ENCODE results near the gene SPTBN5.

Gene SPTBN5

DNA sequence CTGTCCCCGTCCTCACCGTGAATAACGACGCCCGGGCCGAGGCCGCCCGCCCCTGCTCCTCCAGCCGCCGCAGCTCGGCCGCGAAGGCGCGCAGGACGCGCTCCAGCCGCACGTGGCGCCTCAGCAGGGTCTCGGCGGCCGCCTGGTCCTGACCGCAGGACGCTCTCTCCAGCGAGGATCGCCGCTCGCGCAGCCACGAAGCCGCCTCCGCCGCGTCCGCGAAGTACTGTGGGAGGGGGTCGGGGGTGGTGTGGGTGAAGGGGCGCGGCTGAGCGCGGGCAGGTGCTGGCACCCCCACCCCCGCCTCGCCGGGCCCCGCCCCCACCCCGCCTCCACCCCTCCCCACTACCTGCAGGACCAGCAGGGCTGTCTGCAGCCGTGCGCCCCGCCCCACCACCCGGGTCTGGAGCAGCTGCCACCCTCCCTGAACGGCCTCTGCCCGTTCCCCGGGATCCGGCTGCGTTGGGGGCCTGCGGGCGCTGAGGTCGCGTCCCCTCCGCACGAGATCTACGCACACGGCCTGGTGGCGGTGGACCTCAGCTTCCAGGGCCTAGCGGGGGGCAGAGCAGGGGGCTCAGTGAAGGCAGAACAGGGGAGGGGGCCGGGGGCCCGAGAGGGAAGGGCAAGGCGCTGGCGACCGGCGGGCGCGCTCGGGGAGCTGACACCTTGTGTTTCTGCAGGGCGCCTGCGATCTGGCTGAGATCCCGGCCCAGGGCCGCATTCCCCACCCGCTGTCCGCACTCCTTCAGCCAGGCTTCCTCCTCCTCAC lies 11.7 kb downstream of the SPTBN5 start:
- DNase-seq: no peak

DNA sequence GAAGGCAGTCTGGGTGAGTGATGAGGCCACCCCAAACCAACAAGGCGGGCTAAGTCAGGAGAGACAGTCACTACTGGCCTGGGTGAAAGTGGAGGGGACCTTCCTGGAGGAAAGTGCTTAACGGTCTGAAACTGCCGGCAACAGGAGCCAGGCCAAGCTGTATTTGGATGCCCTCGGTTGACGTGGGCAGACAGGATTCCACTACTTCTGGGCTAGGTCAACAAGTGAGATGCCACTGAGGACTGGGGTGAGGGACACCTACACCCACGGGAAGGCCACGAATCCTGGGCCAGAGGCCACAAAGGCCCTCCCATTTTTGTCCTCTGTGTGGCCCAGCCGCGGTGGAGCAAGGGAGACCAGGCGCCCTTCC lies 12.3 kb downstream of the SPTBN5 start:
- DNase-seq: no peak

DNA sequence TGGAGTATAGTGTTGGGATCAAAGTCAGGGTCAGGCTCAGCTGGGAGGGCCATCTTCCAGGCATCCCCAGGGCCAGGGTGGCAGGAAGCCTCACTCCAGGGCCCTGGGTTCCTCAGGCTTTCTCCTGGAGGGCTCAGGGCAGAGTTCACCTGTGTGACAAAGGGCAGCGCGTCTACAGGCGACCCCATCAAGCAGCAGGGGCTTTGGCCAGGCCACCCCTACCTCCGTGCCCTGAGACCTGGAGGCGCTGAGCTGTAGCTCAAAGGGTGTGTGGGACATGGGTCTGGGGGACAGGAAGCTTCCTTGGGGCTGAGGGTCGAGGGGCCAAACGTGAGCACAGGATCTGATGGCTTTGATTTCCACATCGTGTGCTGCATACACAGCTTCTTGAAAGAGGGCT lies 12.8 kb downstream of the SPTBN5 start:
- DNase-seq: no peak

DNA sequence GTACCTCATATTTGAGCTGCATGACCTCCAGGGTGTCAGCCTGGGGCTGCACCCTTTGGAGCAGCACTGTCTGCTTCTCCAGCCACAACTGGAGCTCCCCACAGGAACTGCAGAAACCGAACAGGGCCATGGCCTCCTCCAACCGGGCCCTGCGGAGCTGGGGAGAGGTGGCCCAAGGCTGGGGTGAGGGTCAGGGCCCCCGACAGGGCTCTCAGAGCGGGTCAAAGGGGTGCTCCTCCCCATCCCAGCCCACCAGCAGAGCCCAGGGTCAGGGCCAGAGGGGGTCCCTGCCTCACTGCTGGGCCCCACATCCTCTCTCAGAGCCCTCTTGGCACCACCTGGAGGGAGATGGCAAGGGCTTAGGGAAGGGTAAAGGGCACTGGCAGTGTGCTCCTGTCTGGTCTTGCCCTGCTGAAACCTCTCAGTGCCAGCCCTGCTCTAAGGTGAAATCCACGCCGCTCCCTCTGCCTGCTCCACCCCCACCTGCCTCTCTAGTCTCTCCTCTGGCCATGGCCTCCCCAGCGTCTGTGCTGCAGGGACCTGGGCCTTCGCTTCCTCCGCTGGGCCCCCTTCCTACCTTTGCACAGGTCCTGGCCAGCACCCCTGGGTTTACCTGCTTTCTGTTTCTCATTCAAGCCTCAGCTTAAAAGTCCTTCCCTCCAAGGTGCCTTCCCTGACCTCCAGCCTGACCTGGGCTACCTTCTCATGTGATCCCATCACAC lies 13.5 kb downstream of the SPTBN5 start:
- DNase-seq: no peak

DNA sequence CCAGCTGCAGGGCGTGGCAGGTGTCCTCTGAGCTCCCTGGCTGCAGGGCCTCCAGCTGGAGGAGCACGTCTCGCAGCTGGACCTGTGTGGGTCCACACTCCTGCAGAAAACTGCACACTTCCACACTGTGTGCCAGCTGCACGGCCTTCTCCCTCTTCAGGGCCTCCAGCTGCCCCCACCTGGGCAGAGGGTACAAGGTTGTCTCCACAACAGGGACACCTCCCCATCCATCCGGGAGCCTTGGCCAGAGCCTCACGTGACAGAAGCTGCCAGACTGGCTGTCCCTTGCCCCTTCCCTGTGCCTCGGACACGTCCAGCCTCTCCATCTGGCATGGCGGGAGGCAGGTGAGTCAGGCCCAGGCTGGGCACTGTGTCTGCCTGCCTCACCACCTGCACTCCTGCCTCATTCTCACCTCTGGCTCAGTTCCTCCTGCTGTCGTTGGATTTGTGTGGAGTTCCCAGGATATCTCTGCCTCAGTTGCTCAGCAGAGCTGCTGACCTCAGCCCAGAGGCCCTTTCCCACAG lies 14.5 kb downstream of the SPTBN5 start:
- no peak for DNase-seq

DNA sequence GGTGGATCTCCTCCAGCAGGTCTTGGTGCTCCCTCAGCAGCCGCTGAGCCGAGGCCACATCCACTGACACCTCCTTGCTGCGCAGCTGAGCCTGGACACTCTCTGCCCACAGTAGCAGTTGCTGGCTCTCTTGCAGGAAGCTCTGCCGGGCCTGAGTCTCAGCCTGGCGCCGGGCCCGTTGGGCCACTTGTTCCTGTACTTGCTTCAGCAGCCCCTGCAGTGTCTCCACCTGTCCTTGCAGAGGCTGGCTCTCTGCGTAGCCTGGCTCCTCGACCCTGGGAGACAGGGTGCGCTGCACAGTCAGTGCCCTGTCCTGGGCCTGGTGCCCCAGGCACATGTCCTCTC lies 15.5 kb downstream of the SPTBN5 start:
- DNase-seq: no peak

DNA sequence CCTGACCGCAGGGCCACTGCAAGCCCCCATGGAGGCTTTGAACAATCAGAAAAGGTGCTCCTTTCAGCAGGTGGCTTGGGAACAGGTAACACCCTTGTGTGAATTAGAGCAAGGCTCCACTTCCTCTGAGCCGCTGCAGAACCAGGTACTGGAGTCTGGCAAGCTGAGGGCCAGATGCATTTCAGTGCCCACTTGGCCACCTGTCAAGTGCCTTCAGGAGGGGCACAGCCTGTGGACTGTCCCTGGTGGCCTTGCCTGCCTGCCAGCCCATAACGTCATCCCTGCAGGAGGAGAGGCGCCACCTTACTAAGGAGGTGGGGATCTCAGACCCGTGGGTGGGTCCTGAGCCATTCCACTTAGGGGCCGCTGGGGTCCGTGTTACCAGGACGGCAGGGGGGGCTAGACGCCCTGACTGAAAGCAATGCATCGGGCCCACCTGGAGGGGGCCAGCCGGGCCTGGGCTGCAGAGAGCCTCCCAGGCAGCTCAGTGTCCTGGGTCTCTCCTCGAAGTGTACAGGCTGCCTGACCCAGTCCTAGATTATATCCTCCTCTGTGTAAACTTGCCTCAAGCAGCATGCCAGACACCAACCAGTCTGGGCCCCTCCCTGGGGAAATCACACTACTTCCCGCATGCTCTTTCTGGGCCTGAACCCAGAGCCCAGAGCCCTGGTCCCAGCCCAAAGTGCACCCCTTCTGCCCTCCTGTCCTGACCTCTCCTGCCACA lies 16.1 kb downstream of the SPTBN5 start:
- DNase-seq: no peak

DNA sequence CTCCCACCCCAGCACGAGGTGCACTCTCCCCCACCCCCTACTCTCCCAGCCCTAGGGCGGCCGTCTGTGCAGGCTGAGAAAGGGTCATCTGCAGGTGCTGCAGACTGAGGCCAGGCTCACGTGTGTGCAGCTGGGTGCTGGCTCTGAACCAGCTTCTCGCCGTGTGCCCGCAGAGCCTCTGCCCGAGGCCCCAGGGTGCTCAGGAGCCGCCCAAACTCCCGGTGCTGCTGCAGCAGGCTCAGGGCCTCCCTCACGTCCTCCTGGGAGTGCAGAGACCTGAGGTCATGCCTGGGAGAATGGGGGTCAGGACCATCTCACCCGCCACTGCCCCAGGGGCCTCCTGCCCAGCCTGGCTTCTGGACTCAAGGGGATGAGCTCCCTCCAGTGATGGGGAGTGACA lies 17.2 kb downstream of the SPTBN5 start:
- DNase-seq: no peak

DNA sequence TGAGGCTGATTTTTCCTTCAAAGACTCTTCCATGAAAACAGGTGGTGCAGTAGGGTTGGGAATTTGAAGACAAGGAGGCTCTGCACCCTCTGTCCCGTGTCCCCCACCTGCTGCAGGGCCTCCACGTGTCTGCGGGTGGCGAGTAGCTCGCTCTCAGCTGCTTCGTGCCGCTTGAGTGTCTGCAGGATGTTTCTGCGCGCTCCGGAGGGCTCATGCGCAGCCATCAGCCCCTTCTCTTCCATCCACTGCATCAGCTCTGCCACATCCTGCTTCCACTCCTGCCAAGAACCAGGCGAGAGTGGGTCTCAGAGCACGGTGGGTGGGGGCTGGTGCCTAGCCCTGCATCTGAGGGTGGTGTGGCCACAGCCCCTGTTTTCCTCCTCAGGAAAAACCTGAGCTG lies 17.8 kb downstream of the SPTBN5 start:
- DNase-seq: no peak

DNA sequence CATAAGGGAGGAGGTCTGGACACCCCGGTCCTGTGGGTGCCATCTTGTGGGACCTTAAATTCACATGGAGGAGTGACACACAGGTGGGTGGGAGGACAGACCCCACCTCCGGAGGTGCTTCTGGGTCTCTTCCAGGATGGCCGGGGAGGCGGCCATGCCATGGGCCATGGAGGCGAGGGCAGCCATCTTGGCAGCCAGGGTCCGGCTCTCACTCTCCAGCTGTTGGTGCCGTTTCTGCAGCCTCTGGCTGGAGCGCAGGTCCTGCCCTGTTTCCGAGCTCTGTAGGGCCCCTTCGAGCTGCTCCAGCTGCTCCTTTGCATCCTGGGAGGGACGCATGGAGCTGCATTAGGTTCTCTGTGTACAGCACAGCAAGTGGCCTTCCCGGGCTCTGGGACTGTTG lies 19.1 kb downstream of the SPTBN5 start:
- DNase-seq: no peak

DNA sequence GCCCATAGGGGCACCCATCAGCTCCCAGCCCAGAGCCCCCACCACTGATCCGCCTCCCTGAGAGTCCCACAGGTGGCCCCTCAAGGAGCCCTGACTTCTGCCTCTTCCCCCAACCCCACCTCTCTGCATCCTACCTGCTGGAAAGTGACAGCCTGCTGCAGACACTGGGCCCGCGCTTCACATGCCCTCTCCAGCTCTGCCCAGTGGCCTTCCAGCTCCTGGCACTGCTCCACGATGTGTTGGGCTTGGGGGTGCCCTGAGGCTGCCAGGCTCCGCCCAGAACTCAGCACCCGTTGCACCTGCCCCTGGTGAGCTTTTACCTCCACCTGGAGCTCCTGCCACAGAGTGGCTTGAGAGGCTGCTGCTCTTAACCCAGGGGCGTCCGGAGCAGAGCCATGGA lies 20.1 kb downstream of the SPTBN5 start:
- DNase-seq: no peak

DNA sequence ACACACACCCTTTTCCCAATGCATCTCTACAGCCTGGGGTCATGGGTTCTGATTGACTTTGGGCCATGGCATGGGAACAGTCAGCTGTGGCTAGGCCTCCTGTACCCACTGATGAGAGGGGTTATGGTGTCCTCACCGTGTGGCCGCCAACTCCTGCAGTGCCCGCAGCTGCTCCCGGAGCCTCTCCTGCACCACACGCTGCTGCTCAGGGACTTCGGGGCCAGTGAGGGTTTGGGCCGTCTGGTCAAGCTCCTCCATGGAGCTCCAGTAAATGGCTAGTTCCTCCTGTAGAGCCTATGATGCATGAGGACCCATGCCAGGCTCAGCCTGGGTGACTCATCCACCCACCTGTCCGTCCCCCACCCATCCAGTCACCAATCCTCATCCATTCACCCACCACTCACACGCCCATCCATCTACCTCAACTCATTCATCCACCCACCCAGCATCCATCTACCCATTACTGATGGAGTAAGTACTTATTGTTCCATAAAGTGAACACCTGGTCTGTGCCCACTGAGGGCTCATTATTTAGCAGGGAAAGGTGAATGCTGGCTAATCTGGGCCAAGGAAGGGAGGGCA lies 21.6 kb downstream of the SPTBN5 start:
- no peak for DNase-seq

DNA sequence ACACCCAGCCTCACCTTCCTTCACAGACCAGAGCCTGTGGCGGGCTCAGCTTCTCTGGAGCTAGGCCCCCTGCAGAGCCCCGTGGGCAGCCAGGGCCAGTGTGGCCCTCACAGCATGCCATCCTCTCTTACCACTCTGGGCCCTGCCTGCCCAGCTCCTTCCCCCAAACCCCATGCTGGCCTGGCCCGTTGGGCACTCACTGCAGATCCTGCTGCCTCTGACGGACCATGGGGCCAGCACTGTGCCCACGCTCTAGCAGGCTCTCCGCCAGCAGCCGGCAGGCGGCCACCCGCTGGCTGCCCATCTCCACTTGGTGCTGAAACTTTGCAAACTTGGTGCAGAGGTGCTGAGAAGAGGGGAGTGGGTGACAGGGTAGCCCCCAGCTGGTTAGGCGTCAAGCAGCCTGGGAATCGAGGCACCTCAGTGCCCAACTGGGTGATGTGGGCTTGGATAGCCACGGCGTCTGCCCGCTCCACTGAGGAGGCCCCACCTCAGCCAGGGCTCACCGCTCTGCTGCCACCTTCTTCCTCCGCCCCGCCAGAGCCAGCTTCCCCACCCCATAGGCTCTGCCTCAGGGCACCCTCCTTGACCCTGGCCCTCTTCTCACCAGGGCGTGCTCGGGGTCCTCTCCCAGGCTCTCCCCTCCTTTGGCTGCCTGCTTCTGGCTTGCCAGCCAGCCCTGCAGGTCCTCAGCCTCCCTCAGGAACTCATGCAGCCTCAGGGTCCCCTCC lies 22.5 kb downstream of the SPTBN5 start:
- DNase-seq: no peak

DNA sequence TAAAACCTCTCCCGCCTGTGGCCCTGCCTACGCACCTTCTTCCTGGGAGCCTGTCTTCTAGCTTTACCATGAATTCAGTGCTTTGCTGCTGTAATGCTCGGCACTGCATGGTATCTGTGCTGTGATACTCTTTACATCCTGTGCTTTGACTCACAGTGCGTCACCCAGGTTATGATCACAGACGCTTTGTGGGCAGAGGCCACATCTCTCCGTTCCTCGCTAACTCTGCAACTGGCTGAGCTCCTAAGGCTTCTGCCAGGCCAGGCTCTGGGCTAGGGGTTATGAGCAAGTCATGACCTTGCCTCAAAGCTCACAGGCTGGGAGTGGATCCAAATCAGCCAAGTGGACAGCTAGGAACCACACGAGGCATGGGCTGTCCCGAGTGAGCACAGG lies 23.2 kb downstream of the SPTBN5 start:
- DNase-seq: peak; percentile 44

DNA sequence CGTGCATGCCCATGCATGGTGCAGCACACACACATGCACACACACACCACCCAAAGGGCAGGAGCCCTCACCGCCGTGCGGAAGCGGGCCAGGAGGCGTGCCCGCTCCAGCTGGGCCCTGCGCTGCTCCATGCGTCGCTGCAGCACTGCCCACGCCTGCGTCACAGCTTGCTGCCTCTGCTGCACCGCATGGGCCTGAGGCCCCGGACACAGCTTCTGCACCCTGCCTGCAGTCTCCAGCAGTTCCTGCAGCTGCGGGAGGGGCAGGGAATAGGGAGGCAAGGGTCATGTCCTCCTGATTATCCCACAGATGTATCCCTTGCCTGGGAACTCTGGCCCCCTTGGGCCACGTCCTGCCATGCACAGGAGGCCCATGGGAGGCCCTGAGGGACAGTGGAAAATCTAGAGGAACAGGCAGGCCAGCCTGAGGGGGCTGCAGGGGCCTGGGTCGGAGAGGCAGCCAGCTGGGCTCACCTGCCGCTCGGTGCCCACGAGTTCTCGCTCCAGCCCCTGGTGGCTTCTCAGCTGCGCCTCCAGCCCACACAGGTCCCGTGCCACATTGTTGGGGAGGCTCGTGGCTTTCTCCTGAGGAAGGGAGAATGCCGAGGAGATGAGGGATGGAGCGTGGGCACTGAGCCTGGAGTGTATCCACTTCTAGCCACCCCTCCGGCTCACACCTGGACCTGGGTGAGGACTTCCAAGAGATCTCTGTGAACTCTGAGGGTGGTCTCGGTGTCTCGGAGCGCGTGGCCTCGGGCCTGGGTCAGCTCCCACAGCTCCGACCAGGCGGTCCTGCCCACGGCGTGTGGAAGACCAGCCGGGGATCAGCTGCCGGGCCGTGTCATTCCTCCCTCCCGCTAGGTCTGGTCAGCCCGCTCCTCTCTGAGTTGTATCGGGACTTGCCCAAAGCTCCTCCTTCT lies 23.8 kb downstream of the SPTBN5 start:
- no peak for DNase-seq

DNA sequence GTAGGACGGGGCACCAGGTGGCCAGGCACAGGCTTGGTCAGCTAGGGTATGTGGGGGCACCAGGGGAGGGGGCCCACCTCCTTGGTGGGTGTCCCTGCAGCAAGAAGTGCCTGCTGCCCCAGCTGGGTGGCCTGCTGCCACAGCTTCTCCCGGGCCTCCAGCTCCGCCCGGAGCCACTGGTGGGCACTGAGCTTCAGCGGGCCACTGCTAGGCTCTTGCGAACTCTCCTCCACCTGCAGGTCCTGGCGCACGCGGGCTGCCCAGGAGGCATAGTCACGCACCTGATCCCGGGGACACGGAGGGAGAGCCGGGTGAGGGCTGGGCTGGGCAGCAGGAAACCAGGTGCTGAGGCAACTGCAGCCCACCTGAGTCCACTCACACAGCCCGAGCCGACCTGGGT lies 25.5 kb downstream of the SPTBN5 start:
- no peak for DNase-seq

DNA sequence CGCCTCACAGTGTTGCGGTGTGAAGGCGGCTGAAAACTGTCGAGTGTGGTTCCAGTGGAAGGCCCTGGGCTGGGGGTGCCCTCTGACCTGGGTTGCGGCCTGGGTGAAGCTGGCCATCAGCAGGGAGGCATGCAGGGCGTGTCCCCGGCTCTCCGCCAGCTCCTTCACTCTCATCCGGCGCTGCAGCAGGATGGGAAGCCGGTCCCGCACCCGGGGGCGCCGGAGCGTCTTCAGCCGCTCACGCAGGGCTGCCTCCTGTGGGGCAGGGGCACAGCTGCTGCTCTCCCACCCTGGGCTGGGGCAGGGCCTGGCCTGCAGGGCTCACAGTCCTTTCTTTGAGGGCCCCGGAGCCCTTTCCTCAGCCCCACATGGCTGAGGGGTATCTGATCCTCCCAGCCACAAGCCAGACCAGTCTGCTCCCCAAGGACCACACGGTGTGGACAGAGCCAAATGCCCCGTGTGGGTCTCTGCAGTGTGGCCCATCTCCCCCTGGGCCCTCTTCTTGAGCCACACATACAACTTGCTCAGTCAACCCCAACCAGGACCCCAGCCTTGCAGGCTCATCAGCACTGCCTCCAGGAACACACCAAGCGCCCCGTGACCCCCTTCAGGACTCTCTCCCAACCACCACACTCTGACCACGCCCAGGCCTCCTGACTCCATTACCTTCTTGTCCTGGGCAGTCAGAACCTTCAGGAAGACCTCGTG lies 26.8 kb downstream of the SPTBN5 start:
- DNase-seq: no peak

DNA sequence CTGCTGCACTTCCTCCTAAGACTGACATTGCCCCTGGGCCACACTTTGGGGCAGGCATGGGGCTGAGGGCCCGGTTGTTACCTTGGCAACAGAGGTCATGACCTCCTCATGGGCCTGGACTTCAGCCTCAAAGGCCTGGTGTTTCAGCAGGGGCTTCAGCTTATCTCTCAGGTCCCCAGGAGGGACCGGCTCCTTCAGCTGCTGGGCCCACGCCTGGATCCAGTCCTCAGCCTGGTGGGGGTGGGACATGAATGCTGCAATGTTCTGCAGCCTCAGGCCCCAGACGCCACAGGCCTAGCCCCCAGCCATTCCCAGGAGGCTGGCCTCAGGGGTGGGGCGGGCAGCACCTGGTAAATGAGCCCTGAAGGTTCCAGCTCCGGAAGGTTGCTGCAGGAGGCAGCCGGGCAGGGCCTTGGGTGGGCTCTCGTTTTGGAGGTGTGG lies 27.6 kb downstream of the SPTBN5 start:
- no peak for DNase-seq

DNA sequence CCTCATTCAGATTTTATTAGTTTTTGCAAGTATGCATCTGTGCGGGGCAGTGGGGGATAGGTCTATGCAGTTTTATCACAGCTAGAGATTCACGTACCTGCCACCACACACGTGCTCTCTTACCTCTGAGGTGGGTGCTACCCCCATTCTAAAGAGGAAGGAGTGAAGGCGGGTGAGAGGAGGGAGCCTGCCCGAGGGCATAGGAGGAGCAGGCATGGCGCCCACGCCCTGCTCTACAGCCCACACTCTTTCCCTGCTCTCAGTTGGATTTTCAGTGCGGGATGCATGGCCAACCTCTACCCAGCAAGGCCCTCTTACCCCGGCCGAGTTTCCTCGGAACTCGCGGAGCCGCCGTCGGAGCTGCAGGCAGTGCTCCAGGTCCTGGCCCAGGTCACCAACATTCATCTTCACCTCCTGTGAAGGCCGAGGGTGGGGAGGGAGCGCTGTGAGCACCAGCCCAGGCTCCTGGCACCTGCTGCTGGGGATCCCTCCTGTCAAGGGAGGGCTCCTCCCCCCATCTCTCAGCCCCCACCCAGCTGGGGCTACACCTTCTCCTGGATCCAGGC lies 28.3 kb downstream of the SPTBN5 start:
- DNase-seq: no peak

DNA sequence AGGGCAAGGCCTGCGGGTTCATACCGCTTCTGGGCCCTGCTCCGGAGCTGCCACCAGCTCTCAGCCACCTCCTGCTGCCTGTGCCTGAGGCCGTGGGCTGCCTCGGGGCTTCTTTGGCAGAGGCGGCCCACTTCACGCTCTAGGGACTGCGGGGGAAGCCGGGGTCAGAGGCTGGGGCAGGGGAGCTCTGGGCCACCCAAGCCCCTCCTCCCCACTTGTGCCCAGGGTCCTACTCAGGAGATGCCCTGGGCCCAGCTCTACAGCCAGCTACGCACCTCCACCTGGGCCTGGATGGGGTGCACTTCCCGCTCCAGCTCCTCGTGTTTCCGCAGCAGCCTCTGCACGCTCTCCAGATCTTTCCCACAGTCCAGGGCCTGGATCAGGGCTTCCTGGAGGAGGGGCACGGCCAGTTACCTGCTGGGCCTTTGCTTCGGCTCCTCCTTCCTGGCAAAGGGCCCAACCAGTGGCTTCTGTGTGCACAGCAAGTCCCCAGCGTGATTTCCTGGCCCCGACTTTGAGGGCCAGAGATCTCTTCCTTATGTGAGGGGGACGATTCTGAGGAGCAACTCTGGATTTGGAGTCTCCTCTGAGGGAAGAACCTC lies 31.2 kb downstream of the SPTBN5 start:
- DNase-seq: no peak
